Measurements from ENCODE around the gene SLC24A1.
"Not testable (repeated sequence)": the region's sequence is repeated elsewhere in the genome, so short reads cannot be mapped to it uniquely, and the experiment has no call there.

Gene SLC24A1

DNA sequence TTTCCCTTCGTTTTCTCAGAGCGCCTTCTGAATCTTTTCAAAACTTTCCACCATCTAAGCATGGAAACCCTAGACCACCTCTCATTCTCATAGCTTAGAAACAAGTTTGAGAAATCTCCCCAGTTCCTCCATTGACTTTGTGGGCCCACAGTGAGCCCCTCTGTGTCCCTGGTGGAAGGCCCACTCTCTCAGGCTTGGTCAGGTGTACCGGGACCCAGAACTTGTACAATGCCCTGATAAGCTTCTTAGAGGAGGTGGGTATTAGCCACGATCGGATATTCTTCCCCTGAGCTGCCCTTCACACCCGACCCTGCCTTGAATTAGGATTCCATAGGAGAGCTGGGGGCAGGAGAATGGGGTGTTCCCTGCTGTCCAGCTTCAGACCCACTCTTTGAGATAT is at the start of gene SLC24A1:
Gene SLC24A1 (plus strand): TSS at position 301 of the 400 bp plus-strand sequence. CDS start 2,143 bp downstream, outside the sequence.
- no peak for DNase-seq (ENCODE audit: low read depth in 2 of 2, low spot score in 1 of 2)

DNA sequence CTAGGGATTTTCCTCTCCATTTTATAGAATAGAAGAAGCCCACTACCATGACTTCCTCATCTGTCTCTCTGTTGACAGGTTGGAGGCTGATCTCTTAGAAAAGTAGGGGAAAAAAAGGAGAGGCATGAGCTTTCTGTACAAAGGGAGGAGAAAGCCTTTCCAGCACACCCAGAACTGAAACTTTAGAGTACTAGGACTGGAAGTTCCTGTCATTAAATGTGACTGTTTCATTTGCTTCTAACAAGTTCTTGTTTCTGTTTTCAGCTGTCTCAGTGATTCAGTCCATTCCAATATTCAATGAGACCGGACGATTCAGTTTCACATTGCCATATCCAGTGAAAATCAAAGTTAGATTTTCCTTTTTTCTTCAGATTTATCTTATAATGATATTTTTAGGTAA is 49.8 kb upstream of the SLC24A1 start:
- no peak for DNase-seq (ENCODE audit: low read depth in 2 of 2, low spot score in 1 of 2)

GRCh38 chr15:65576664-65577063 is 45.1 kb upstream of the SLC24A1 start:
- no peak for DNase-seq (ENCODE audit: low read depth in 2 of 2, low spot score in 1 of 2)

DNA sequence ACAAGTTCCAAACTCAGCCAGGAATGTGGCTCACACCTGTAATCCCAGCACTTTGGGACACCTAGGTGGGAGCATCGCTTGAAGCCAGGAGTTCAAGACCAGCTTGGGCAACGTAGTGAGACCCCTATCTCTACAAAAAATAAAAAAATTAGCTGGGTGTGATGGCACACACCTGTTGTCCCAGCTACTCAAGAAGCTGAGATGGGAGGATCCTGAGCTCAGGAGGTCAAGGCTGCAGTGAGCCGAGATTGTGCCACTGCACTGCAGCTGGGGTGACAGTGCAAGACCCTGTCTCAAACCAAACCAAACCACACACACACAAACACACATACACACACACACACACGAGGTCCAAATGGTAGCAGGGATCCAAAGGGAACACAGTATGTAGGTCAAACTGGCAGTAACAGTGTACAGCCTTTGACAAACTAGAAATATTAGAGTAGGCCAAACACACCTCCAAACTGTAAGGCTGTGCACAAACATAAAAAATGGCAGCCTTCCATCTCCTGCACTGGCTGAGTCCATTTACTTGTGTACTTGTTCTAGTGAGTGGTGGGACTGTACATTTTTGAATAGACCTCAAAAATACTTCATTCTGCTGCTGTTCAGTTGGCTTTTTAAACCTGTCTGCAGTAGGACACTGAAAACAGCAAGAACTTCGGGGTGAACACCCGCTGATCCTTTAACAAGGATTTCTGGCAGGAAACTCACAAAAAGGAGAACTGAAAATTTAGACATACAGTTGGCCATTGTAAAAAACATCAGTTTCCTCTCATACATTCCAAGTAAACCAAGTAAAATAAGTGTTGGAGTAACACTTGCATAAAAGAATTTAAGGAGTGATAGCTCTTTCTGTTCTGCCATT is 44.4 kb upstream of the SLC24A1 start:
- no peak for DNase-seq (ENCODE audit: low read depth in 2 of 2, low spot score in 1 of 2)

- no peak for DNase-seq (ENCODE audit: low read depth in 2 of 2, low spot score in 1 of 2)
These were observed 42.6 kb upstream of the SLC24A1 start for GRCh38 chr15:65578904-65579728.

DNA sequence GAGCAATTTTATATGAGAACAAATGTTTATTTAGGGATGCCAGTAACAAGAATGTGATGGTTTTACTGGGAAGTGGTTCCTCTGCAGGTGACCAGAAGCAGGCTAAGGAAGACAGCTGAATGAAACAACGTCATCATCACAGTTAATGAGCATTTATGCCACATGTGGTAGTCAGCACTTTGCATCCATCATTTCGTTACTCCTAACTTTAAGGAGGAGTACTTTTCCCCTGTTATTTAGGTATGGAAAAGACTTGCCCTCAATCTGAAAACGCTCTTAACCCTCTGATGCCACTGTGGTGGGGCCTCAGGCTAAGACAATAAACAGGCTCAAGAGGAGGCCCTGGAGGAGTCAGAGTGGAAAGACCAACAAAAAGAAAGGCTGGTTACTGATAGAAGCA is 42.0 kb upstream of the SLC24A1 start:
- DNase-seq (ENCODE audit: low read depth in 2 of 2, low spot score in 1 of 2) = no peak

DNA sequence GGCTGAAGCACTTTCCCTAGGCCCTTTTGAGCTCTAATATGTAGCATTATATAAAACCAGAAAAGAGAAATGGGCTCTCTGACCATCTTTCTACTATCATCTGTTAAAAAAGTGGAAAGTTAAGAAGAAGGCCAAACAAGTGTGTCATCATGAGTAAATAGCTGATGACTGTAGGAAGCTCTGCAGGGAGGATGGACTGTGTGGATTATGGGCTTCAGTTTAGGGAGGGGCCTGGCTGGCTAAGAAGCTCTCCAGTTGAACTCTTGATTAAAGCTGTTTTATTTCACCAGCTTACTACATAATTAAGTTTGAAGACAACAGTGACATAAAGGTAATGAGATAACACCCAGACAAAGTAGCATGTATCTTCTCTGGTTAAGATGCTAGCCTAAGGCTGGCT is 41.5 kb upstream of the SLC24A1 start:
- no peak for DNase-seq (ENCODE audit: low read depth in 2 of 2, low spot score in 1 of 2)

GRCh38 chr15:65583701-65584100 is 38.0 kb upstream of the SLC24A1 start:
- DNase-seq (ENCODE audit: low read depth in 2 of 2, low spot score in 1 of 2) = peak; percentile 4 to 38

DNA sequence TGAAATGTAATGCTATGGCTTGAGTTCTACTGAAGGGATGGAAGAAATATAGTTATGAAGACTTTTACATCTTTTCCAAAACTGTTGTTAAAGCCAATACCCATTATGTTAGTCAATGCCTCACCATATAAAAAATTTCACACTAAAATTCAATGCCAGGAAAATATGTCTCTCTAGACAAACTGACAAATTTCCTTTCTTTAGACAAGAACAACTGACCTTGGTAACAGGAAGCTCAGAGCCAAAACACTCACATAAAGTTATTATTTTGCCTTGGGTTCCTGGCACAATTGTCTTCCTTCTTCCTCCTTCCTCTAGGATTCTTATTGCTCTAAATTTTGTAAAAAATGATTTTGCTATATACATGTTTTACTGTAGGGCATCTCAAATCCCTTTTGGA is 37.5 kb upstream of the SLC24A1 start:
- DNase-seq (ENCODE audit: low read depth in 2 of 2, low spot score in 1 of 2) = no peak

DNA sequence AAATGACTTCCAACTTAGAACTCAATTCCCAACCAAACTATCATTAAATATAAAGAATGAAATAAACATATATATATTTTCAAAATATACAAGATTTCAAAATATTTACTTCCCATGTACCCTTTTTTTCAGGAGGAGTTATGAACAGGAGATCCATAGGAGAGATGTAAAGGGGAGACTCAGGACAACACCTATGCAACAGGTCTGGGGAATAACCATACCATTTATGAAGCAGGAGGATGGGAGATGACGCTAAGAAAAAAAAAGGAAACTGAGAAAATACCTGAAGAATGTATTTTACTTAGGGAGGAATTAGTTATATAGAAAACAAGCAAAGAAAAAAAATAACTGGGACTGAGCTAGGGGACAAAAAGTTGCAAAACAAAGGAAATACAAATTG is 34.6 kb upstream of the SLC24A1 start:
- no peak for DNase-seq (ENCODE audit: low read depth in 2 of 2, low spot score in 1 of 2)

GRCh38 chr15:65595960-65596359 is 25.8 kb upstream of the SLC24A1 start:
- no peak for DNase-seq (ENCODE audit: low read depth in 2 of 2, low spot score in 1 of 2)

- DNase-seq (ENCODE audit: low read depth in 2 of 2, low spot score in 1 of 2) = no peak
These were observed 23.3 kb upstream of the SLC24A1 start for GRCh38 chr15:65598468-65598867.

DNA sequence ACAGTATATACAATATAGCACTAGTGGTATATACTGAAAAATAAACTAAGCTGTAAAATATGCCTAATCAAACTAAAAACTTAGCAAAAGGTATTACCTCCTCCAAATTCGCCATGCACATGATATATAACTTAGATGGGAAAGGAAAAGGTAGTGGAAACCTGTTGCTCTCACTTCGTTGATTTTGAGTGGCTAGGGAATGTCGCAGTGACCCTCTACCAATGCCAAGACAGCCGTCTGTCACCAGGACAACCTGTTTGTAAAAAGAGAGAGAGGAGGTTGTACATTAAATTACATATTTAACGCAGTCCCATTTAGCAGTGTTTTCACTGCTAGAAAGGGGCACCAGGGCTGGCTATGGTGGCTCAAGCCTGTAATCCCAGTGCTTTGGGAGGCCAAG is 22.1 kb upstream of the SLC24A1 start:
- no peak for DNase-seq (ENCODE audit: low read depth in 2 of 2, low spot score in 1 of 2)

GRCh38 chr15:65603134-65603533 is 18.6 kb upstream of the SLC24A1 start:
- no peak for DNase-seq (ENCODE audit: low read depth in 2 of 2, low spot score in 1 of 2)

GRCh38 chr15:65603559-65603958 is 18.2 kb upstream of the SLC24A1 start:
- DNase-seq (ENCODE audit: low read depth in 2 of 2, low spot score in 1 of 2) = no peak

- peak; percentile 69 to 86 for DNase-seq (ENCODE audit: low read depth in 2 of 2, low spot score in 1 of 2)
These were observed 10.6 kb upstream of the SLC24A1 start, which contains the start of gene INTS14 for GRCh38 chr15:65610871-65611718. TSS of gene INTS14 (minus strand) at chr15:65611131. CDS start at chr15:65607380, 3,751 bp downstream.

DNA sequence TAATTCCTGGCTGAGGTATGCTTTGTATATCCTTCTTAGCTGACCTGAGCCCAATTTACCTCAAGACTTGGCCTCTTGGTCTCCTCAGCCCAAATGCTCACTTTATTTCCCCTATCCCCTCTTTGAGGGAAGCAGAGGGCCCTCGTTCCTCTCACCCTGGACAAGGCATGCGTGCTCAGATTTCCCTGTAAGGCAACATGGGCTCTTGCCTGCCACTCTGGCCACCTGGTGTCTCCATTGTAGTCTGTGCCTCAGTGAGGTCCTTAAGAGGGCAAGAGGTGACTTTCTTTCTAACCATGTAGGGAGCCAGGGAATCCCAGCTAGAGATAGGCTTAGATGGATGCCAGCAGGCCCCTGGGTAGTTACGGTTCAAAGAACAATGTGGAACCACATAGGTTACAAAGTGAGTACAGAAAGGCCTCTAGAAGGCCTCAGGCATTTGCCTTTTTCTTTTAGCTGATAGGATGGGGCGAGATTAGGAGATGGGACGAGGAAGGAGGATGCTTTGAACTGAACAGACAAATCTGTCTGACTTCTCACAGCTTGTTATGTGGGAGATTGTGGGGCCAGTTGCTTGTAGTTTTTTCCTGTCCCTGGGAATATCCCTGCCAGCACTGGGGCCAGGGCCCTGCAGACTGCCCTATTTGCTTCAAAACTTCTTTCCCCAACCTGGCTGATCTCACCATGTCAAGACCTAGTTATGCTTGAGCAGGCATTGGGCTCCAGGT is 9.7 kb upstream of the SLC24A1 start:
- DNase-seq (ENCODE audit: low read depth in 2 of 2, low spot score in 1 of 2) = no peak

GRCh38 chr15:65612616-65612946 is 9.2 kb upstream of the SLC24A1 start:
- DNase-seq (ENCODE audit: low read depth in 2 of 2, low spot score in 1 of 2) = no peak

DNA sequence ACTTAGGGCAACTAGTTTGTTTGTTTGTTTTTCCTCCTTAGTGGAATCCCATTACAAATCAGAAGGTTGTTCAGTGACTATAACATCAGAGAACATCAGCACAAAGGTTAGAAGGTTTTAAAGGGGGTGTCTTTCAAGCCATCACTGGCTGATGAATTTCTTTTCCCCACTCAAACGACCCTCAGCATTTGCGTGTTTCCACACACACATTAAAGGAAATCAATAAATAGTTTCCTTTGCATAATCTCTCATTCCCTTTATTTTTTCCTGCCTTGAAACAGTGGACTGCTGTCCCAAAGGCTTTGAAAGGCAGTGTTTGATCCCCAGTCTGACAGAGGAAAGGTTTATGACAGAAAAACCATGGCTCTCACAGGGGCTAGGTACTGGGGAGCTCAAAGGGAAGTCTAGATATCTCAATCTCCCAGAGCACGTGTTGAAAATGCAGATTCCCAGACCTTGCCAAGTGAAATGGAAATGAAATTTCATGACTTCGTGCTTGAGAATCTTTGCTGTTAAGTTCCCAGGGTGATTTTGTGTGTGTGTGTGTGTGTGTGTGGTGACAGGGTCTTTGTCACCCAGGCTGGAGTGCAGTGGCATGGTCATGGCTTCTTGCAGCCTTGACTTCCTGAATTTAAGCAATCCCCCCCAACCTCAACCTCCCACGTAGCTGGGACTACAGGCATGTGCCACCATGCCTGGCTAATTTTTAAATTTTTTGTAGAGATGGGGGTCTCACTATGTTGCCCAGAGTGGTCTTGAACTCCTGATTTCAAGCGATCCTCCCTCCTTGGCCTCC is 8.6 kb upstream of the SLC24A1 start:
- no peak for DNase-seq (ENCODE audit: low read depth in 2 of 2, low spot score in 1 of 2)

- DNase-seq (ENCODE audit: low read depth in 2 of 2, low spot score in 1 of 2) = not testable (repeated sequence)
These were observed 5.9 kb upstream of the SLC24A1 start for GRCh38 chr15:65615887-65616286.
